ENCODE results near the gene ENTPD8.
A peak's percentile ranks its signal among the peaks of the same experiment; 100 is the strongest.
"Not testable (repeated sequence)": the region's sequence is repeated elsewhere in the genome, so short reads cannot be mapped to it uniquely, and the experiment has no call there.

ENTPD8 gene

GRCh38 chr9:137475666-137476065 is 34.5 kb upstream of the ENTPD8 start:
- DNase-seq, result no peak

DNA sequence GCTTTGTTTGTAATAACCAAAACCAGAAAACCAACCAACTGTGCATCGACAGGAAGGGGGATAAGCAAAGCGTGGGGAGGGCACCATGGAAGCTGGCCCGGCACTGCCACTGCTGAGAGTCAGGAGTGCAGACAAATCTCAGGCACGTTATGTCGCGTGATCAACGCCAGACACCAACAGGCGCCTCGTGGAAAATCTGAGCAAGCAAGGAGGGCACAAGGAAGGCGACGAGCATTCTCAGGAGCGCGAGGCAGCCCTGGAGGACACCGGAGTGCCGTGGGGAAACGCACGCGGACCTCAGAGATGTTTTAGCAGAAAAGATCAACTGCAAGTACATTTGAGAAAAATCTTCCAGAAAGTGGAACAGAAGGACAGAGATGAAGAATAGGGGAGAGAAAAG is 33.1 kb upstream of the ENTPD8 start:
- no peak for DNase-seq

DNA sequence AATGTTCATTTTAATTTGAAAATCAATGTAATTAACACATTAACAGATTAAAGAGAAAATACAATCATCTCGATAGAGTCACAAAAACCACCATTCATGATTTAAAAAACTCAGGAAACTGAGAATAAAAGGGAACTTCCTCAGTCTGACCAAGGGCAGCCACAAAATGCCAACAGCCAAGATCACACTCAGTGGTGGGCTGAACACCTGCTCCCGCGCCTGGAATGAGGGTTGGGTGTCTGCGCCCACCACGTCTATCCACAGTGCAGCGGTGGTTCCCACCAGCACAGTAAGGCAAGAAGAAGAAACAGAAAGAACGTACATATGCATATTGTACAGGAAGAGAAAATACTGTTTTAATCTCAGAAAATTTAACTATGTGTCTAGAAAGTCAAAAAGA is 29.6 kb upstream of the ENTPD8 start:
- no peak for DNase-seq

- DNase-seq, result no peak
Measured at GRCh38 chr9:137467896-137468295, 26.7 kb upstream of the ENTPD8 start.

DNA sequence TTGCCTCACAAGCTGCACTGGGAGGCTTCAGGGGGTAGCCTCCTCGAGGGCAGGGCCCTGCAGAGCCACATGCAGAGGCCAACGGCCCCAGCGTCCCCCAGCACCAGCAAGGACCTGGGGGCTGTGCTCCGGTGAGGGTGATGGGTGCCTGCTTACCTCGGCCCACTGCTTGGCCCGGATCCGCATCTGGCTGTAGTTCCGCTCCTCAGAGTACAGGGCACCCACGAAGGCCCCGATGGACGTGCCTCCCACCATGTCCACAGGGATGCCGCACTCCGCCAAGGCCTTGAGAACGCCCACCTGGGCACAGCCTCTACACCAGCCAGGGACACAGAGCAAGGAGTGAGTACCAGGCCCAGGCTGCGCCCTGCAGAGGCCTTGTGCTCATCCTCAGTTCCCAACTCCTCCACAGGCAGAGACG is 26.0 kb upstream of the ENTPD8 start:
- no peak for DNase-seq

GRCh38 chr9:137466389-137467085 is 25.4 kb upstream of the ENTPD8 start:
- DNase-seq, result not testable (repeated sequence)

- DNase-seq, result no peak
Measured at GRCh38 chr9:137465720-137466388, 24.7 kb upstream of the ENTPD8 start.

GRCh38 chr9:137465000-137465719 is 24.0 kb upstream of the ENTPD8 start:
- no peak for DNase-seq

GRCh38 chr9:137464291-137464999 is 23.3 kb upstream of the ENTPD8 start:
- no peak for DNase-seq

- no peak for DNase-seq
Measured at GRCh38 chr9:137463931-137464290, 22.8 kb upstream of the ENTPD8 start.

DNA sequence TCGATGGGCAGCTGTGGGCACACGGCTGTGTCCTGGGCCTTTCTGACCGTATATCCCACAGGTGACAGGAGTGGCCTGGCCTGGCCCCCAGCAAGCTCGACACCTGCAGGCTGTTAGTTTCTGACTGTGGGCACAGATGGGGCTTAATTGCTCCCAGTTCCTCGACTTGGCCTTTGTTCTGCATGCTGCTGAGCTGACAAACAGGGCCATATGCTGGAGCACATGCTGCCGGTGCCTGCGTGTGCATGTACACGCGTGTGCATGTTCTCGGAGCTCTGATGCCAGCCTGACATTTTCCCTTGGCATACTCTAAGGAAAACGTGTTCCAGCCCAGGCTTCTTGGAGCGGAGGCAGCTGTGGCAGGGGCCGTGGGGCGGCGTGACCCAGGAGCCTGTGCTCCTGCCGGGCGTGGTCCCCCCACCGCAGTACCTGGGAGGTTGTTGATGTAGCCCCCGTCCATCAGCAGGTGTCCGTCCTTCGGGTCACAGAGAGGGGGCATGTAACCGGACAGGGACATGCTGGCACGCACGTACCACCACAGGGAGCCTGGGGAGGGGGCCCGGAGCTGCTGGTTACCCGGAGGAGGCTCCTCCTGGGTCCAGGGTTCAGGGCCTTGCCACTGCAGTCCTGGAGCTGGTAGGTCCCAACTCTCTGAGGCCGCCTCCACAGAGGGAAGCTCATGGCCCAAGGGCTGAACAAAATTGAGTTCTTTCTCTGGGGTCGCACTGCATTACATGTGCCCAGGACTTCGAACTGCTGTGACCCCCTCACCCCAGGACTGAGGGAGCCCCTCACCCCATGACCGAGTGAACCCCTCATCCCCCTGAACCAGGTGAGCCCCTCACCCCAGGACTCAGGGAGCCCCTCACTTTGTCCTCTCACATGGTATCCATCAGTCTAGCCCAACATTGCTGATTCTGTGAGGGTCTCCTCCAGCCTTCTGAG is 22.1 kb upstream of the ENTPD8 start:
- peak in 1 of 5 experiments; percentile 3 for DNase-seq

GRCh38 chr9:137462396-137462985 is 21.3 kb upstream of the ENTPD8 start:
- no peak for DNase-seq

- peak; percentile 42 to 95 (median 72) for DNase-seq
Measured at GRCh38 chr9:137461663-137462395, 20.7 kb upstream of the ENTPD8 start.

DNA sequence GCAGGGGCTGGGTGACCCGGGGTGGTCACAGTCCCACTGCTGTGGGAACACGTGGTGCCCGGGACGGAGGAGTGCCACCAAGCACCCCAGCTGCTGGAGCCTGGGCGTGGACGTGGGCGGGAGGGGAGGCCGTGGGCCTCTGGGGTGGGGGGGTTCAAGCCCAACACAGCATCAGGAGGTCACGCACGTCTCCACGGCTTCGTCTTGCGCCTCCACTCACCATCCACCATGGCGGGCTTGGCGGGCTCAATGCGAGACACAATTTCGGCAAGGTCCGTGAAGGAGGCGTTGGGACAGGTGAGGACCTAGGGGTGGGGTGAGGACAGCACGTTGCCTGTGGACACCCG is 20.1 kb upstream of the ENTPD8 start:
- DNase-seq, result peak in 1 of 5 experiments; percentile 12

GRCh38 chr9:137460363-137461315 is 19.5 kb upstream of the ENTPD8 start:
- no peak for DNase-seq

DNA sequence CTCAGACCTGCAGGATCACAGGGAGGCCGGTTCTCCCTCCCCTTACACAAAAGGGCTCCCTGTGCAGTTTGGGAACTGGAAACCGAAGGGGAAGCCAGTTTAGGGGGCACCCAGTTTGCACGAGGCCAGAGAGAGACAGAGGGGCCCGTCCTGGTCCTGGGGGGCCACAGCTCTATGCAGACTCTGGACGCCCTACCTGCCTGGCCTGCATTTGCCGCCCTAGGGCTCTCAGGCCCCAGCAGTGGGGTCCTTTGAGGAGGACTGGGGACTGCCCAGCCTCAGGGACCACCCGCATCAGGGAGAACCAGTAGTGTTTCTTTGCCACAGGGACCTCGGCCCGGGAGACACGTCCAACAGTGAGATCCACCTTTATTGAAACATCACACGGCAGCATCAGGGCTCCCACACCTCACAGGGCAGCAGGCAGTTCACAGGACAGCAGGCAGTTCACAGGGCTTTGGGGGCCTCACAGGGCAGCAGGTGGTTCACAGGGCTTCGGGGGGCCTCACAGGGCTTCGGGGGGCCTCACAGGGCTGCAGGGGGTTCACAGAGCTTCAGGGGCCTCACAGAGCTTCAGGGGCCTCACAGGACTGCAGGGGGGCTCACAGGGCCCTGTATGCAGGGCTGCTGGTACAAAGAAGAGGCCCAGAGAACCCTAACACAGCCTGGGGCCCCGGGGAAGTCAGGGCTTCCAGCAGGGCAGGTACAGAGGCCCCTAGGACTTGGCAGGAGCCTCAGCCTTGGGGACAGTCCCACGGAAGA is 18.6 kb upstream of the ENTPD8 start:
- DNase-seq, result no peak

DNA sequence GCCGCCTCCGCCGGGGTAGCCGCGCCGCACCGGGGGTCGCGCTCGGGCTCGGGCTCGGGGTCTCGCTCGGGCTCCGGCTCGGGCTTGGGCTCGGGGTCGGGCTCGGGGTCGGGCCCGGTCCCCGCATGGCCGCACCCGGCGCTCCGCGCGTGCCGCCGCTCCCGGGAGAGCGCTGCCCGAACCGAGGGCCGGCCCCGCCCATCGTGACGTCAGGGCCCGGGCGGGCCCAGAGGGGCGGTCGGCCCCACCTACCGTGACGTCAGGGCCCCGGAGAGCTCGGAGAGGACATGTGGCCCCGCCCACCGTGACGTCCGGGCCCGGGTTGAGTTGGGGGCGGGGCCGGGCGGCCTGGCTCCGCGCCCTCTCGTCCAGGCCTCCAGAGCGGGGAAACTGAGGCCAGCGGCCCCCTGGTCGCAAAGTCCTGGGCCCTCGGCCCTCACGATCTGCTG is 18.0 kb upstream of the ENTPD8 start, which contains the start of gene NSMF:
TSS of gene NSMF (minus strand) at position 183 of the 449 bp plus-strand sequence. CDS start 232 bp downstream, outside the sequence.
- DNase-seq, result peak; percentile 87 to 95 (median 90)
